B cell (primary cell): Measurements from ENCODE around the gene DCUN1D5.

ENCODE experiments used
- EZH2 ChIP-seq: IDR thresholded peaks from 2 replicates; pipeline ENCODE4 v1.6.1; 2012; ENCODE audit warnings: borderline replicate concordance, low read depth, mild to moderate bottlenecking, moderate library complexity, low read length; ENCODE audit not compliant: insufficient read depth, poor library complexity, severe bottlenecking
- TF ChIP-seq, protein P1 (sequence below): fragments of 200-600 bp; IDR thresholded peaks from one replicate; pipeline ENCODE4 v1.8.0; 2022; ENCODE audit warnings: antibody characterized with exemption, mild to moderate bottlenecking

DNA sequence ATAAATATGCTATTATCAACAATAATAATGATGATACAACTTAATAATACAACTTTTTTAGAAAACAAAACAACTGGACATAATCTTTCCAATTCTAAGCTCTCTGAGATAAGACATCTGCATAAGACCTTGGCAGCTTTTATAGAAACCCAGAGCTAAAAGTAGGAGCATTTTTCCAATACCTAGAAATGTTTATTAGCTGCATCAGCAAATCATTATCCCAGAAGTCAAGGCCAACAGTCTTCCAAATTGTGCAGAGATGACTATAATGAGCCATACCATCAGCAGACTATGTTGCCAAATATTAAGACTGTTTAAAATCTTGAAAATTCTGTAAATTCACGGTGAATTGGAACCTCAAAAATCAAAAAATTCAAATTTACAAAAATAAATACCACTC lies 30.3 kb downstream of the DCUN1D5 start:
- TF ChIP-seq, protein P1, sequence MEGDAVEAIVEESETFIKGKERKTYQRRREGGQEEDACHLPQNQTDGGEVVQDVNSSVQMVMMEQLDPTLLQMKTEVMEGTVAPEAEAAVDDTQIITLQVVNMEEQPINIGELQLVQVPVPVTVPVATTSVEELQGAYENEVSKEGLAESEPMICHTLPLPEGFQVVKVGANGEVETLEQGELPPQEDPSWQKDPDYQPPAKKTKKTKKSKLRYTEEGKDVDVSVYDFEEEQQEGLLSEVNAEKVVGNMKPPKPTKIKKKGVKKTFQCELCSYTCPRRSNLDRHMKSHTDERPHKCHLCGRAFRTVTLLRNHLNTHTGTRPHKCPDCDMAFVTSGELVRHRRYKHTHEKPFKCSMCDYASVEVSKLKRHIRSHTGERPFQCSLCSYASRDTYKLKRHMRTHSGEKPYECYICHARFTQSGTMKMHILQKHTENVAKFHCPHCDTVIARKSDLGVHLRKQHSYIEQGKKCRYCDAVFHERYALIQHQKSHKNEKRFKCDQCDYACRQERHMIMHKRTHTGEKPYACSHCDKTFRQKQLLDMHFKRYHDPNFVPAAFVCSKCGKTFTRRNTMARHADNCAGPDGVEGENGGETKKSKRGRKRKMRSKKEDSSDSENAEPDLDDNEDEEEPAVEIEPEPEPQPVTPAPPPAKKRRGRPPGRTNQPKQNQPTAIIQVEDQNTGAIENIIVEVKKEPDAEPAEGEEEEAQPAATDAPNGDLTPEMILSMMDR = no peak
- TF ChIP-seq EZH2 = no peak
